Upper lobe of left lung (tissue), 6 donors: ENCODE results near the gene ALCAM. TPM values are rescaled to one million over a fixed set of nuclear protein-coding genes. Genes with fewer than 3 reads are reported as not detected.

Experiments
- ATAC-seq, 2 donors: fragments of 200-7000 bp; cut with Tn5 transposase; one replicate each; pipeline ENCODE4 v1.9.1; 2022; ENCODE audit warnings: mild to moderate bottlenecking in 2 of 2, moderate library complexity in 2 of 2; ENCODE audit not compliant: low FRiP score in 2 of 2
- DNase-seq, 2 donors: peaks; one replicate each; pipeline ENCODE4 v3.0.0-alpha.2; 2019 to 2020
- H3K27ac ChIP-seq, 4 donors: fragments of 200-600 bp; sonication (generic); one replicate each; pipeline ENCODE4 v1.5.1; 2016 to 2019
- H3K27me3 ChIP-seq, 4 donors: fragments of 200-600 bp; sonication (generic); one replicate each; pipeline ENCODE4 v1.5.1; 2017 to 2019
- H3K36me3 ChIP-seq, 4 donors: fragments of 200-600 bp; sonication (generic); one replicate each; pipeline ENCODE4 v1.5.1; 2016 to 2019
- H3K4me1 ChIP-seq, 4 donors: fragments of 200-600 bp; sonication (generic); one replicate each; pipeline ENCODE4 v1.5.1; 2018 to 2019
- H3K4me3 ChIP-seq, 4 donors: fragments of 200-600 bp; sonication (generic); one replicate each; pipeline ENCODE4 v1.5.1; 2017 to 2019; ENCODE audit warnings: mild to moderate bottlenecking in 2 of 4, moderate library complexity in 1 of 4
- H3K9me3 ChIP-seq, 4 donors: fragments of 200-600 bp; sonication (generic); one replicate each; pipeline ENCODE4 v1.5.1; 2018 to 2019
- EP300 ChIP-seq, 4 donors: sonication (generic); formaldehyde crosslinking; IDR thresholded peaks; one replicate each; pipeline ENCODE4 v1.5.1; 2017; ENCODE audit warnings: antibody characterized with exemption in 4 of 4, control low read depth in 2 of 4
- POLR2A ChIP-seq, 4 donors: fragments of 450-650 bp; IDR thresholded peaks; one replicate each; pipeline ENCODE4 v1.5.1; 2016 to 2017; ENCODE audit warnings: antibody characterized with exemption in 4 of 4, mild to moderate bottlenecking in 2 of 4
- POLR2AphosphoS5 ChIP-seq, 2 donors: sonication (generic); formaldehyde crosslinking; IDR thresholded peaks; one replicate each; pipeline ENCODE4 v1.5.1; 2017; ENCODE audit warnings: antibody characterized with exemption in 2 of 2
- WGBS, 2 donors: methylation state at CpG; one replicate each; pipeline ENCODE4 v1.1.5; 2017 to 2018; 5-methylcytosine and 5-hydroxymethylcytosine counted together
- total RNA-seq, 6 donors: library from RNA; depleted of rRNA in 4 of 6; stranded (reverse); fragments of >200 nt in 4 of 6; gene quantifications; one replicate each; pipeline versions ENCODE4 v1.1.0 to v1.2.1, GENCODE V29; 2016 to 2021
- TF ChIP-seq, protein P1 (sequence below), 6 experiments: fragments of 450-650 bp in 4 of 6; fragments of 200-600 bp in 2 of 6; sonication (generic) in 2 of 6; IDR thresholded peaks; one replicate each; pipeline ENCODE4 v1.5.1; 2016 to 2019; ENCODE audit warnings: antibody characterized with exemption in 6 of 6
- donor health status: DM: no; HTN: no; CAD: no; lungs with moderate emphysema.
- donor health status: DM: no; HTN: yes; CAD: no; lungs with severe emphysema.

The ALCAM gene
- total RNA-seq, 6 donors from 2014 or later, result 129 to 390 (median 186) TPM

DNA sequence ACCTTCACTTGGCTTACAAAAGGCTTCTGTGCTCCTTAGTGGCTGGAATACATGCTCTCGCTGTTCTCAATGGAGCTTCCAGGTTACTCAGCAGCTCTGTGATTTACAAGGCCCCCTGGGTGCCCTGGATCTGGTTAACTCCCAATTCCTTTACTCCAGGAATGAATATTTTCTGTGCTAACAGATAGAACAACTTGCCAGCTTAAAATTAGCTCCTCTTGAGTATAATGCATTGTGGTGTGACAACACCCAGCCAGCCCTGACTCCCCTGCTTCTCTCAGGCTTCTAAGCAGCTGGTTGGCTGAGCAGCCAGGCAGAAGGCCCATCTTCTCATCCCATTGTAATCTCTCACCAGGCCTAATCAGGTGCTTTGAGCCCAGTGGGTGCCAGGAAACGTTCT lies 246.4 kb downstream of the ALCAM start:
- no peak for TF ChIP-seq POLR2A (IDR thresholded peaks at IDR 0.05)
- TF ChIP-seq, protein P1, sequence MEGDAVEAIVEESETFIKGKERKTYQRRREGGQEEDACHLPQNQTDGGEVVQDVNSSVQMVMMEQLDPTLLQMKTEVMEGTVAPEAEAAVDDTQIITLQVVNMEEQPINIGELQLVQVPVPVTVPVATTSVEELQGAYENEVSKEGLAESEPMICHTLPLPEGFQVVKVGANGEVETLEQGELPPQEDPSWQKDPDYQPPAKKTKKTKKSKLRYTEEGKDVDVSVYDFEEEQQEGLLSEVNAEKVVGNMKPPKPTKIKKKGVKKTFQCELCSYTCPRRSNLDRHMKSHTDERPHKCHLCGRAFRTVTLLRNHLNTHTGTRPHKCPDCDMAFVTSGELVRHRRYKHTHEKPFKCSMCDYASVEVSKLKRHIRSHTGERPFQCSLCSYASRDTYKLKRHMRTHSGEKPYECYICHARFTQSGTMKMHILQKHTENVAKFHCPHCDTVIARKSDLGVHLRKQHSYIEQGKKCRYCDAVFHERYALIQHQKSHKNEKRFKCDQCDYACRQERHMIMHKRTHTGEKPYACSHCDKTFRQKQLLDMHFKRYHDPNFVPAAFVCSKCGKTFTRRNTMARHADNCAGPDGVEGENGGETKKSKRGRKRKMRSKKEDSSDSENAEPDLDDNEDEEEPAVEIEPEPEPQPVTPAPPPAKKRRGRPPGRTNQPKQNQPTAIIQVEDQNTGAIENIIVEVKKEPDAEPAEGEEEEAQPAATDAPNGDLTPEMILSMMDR (IDR thresholded peaks at IDR 0.05), result no peak
- TF ChIP-seq POLR2AphosphoS5 (IDR thresholded peaks at IDR 0.05), result no peak
- 68 to 73% methylated on average over 2 of the region's 2 CpGs for WGBS, 2 donors
- Histone ChIP-seq H3K4me3 (no peak overlapping the region), H3K4me1 (peaks cover 0 to 2% (median 0%) of the 10 kb centered on the region in 4 donors), H3K27me3 (no peaks in the 10 kb centered on the region), H3K9me3 (no peaks in the 10 kb centered on the region), H3K36me3 (no peaks in the 10 kb centered on the region), H3K27ac (no peak overlapping the region)
- DNase-seq (no peak), ATAC-seq (peak in 1 of 2 donors; percentile 13)

DNA sequence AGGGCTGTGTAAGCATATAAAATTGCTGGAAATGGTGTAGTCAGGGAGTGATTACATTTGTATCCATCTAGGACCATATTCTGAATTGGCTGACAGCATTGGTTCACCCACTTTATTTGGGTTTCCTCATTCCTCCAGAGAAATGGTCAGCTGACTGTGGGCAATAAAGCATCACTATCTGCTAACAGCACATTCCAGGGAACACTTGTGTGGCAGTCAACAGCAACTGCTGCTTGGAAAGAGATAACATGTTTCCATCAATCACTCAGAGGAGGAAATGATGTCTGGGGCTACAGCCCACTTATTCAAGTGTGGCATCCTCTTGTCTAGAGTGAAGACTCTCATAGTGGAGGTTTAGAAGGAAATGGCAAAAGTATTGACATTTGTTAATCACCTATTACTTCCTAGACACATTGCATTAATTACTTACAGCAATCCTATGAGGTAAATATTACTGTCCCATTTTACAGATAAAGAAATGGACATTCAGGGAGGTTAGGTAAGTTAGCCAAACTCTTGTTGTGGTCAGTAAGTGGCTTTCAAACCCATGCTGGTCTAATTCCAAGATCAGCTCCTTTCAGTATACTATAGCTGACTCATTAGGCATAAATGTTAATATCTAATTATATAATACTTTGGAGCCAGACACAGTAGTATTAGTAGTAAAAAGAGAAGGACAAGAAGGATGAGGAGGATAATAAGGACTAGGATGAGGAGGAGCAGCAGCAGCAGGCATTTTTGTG lies 247.8 kb downstream of the ALCAM start:
- no peak for ATAC-seq
- no peak for DNase-seq

DNA sequence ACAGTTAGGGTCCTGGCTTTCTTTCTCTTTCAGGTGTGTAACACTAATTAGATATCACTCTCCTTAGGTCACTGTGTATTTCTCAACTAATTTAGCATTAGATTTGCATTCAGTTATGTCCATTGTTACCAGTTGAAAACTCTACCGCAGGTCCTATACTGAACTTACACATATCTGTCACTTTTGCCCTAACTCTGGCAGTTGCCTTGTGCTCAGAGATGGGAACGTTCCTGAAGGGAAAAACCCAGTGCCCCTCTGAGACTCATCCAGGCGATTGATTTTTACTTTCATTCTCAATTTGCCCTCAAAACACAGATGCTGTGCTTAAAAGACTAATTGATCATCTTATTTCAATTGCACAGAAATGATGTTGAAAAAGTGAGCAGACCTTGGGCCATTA lies 249.1 kb downstream of the ALCAM start:
- no peak overlapping the region for H3K27ac ChIP-seq
- DNase-seq, result no peak
- H3K9me3 ChIP-seq, result no peaks in the 10 kb centered on the region
- peaks cover 0 to 2% (median 0%) of the 10 kb centered on the region in 4 donors for H3K4me1 ChIP-seq
- TF ChIP-seq EP300 (IDR thresholded peaks at IDR 0.05) (no peak), POLR2AphosphoS5 (IDR thresholded peaks at IDR 0.05) (no peak)
- TF ChIP-seq, protein P1 (IDR thresholded peaks at IDR 0.05), result no peak
- H3K36me3 ChIP-seq, result no peaks in the 10 kb centered on the region
- WGBS, 2 donors, result 93 to 99% methylated on average over 3 of the region's 3 CpGs
- H3K4me3 ChIP-seq, result no peak overlapping the region
- no peak for ATAC-seq
- H3K27me3 ChIP-seq, result no peaks in the 10 kb centered on the region

More for the DNA sequence above, 247.8 kb downstream of the ALCAM start:
- no peaks in the 10 kb centered on the region for H3K9me3 ChIP-seq
- no peak overlapping the region for H3K4me3 ChIP-seq
- no peaks in the 10 kb centered on the region for H3K36me3 ChIP-seq
- H3K4me1 ChIP-seq, result peaks cover 0 to 2% (median 0%) of the 10 kb centered on the region in 4 donors
- TF ChIP-seq, protein P1 (IDR thresholded peaks at IDR 0.05), result no peak
- TF ChIP-seq POLR2AphosphoS5 (IDR thresholded peaks at IDR 0.05) (no peak), EP300 (IDR thresholded peaks at IDR 0.05) (no peak), POLR2A (IDR thresholded peaks at IDR 0.05) (no peak)
- no peaks in the 10 kb centered on the region for H3K27me3 ChIP-seq
- no peak overlapping the region for H3K27ac ChIP-seq

DNA sequence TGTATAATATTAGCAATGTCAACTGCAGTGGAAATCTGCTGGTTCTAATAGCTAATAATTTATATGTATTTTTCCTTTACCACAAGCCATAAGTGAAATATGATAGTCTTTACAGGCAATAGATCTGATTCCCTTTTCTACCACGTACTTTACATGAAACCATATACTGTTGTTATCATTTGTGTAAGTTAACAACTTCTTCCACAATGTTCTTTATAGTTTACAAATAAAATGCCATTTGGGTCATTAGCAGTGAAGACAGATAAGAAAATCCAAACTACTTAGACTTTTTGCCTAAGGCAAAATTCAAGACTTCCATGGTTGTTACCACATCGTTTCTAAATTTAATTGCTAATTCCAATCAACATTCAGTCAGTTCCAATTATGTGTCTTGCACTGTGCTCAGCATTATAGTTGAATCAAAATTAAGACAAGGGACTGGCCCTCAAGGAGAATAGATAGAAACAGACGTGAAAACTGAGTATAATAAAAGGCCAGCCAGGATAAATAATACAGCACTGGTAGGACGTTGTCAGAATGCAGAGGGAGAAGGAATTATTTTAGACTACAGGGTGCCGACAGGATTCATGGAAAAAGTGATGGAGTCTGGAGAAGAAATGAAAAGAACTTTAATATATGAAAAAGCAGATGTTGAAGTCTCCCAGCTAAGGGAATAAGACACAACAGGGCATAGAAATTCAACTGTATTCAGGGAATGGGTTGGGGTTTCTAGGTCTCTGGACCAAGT lies 249.8 kb downstream of the ALCAM start:
- peaks cover 0 to 2% (median 0%) of the 10 kb centered on the region in 4 donors for H3K4me1 ChIP-seq
- no peak overlapping the region for H3K27ac ChIP-seq
- no peak overlapping the region for H3K4me3 ChIP-seq
- H3K9me3 ChIP-seq, result no peaks in the 10 kb centered on the region
- H3K36me3 ChIP-seq, result no peaks in the 10 kb centered on the region
- TF ChIP-seq EP300 (IDR thresholded peaks at IDR 0.05), result no peak
- TF ChIP-seq, protein P1 (IDR thresholded peaks at IDR 0.05), result no peak
- TF ChIP-seq POLR2A (IDR thresholded peaks at IDR 0.05), result no peak
- TF ChIP-seq POLR2AphosphoS5 (IDR thresholded peaks at IDR 0.05), result no peak
- DNase-seq (no peak), ATAC-seq (no peak)
- 64 to 72% methylated on average over 5 of the region's 5 CpGs for WGBS, 2 donors
- H3K27me3 ChIP-seq, result no peaks in the 10 kb centered on the region
